Right hindlimb (tissue), 1 donor: Measurements from ENCODE around the gene MAB21L4.

ENCODE experiments used
- DNase-seq: peaks from one replicate; pipeline ENCODE4 v3.0.0-alpha.2; 2018

Gene MAB21L4

GRCh38 chr2:240894006-240894405, 1.9 kb downstream of the MAB21L4 start:
- DNase-seq = no peak

GRCh38 chr2:240893363-240893844, 2.6 kb downstream of the MAB21L4 start:
- no peak for DNase-seq

- no peak for DNase-seq
Observed at GRCh38 chr2:240892925-240893324, 3.0 kb downstream of the MAB21L4 start.

GRCh38 chr2:240892356-240892755, 3.6 kb downstream of the MAB21L4 start:
- no peak for DNase-seq

GRCh38 chr2:240891492-240892340, 4.2 kb downstream of the MAB21L4 start:
- DNase-seq = no peak

GRCh38 chr2:240890691-240891090, 5.3 kb downstream of the MAB21L4 start:
- DNase-seq = no peak

GRCh38 chr2:240889601-240890560, 6.1 kb downstream of the MAB21L4 start:
- no peak for DNase-seq

GRCh38 chr2:240888890-240889573, 6.9 kb downstream of the MAB21L4 start:
- DNase-seq = no peak

- no peak for DNase-seq
Observed at GRCh38 chr2:240888130-240888889, 7.6 kb downstream of the MAB21L4 start.

- DNase-seq = no peak
Observed at GRCh38 chr2:240887631-240888030, 8.3 kb downstream of the MAB21L4 start.

- DNase-seq = no peak
Observed at GRCh38 chr2:240886678-240887609, 9.0 kb downstream of the MAB21L4 start.

GRCh38 chr2:240886023-240886565, 9.9 kb downstream of the MAB21L4 start:
- DNase-seq = no peak

GRCh38 chr2:240885566-240885965, 10.4 kb downstream of the MAB21L4 start:
- no peak for DNase-seq

GRCh38 chr2:240884745-240885144, 11.2 kb downstream of the MAB21L4 start:
- no peak for DNase-seq

GRCh38 chr2:240884221-240884620, 11.7 kb downstream of the MAB21L4 start:
- no peak for DNase-seq

- no peak for DNase-seq
Observed at GRCh38 chr2:240881913-240882312, 14.0 kb downstream of the MAB21L4 start.

GRCh38 chr2:240879105-240879504, 16.9 kb downstream of the MAB21L4 start:
- no peak for DNase-seq

- DNase-seq = no peak
Observed at GRCh38 chr2:240878341-240878936, 17.5 kb downstream of the MAB21L4 start.

- no peak for DNase-seq
Observed at GRCh38 chr2:240877460-240878340, 18.3 kb downstream of the MAB21L4 start.
